GM19239 (cell line): ENCODE measurements around the gene C3orf52.

Experiments
- DNase-seq: peaks from one replicate; pipeline ENCODE4 v3.0.0; 2011; ENCODE audit warnings: low spot score; ENCODE audit not compliant: insufficient read length
- FAIRE-seq: peaks from 2 replicates; lab custom pipeline; 2011; peaks lifted over from hg19 to GRCh38; lab: Jason Lieb, UNC

C3orf52 gene

DNA sequence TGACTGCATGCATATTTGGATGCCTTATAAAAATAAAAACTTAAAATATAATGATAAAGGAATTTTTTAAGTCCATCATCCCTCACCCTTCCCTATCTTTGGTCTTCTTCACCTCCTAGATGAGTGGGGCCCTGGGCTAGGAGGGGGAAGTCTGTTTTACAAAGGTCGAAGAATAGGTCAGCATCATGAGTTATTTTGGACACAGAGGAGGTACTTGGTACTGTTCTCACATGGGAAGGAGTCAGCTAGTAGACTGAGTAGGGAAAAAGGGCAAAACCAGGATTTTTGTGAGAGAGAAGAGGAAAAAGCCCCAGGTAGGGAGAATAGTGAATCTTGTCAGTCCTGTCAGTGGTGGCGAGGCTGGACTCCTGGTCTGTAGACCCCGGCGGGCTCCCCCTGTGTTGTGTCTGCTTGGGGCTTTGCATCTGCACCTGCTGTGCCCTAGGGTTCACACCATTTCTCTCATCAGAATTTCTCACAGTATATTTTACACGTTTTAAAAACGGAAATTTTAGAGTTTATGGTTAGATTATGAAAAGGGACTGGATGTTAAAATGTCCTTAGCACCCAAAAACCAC is 29.7 kb downstream of the C3orf52 start:
- peak; percentile 63 for FAIRE-seq
- no peak for DNase-seq

DNA sequence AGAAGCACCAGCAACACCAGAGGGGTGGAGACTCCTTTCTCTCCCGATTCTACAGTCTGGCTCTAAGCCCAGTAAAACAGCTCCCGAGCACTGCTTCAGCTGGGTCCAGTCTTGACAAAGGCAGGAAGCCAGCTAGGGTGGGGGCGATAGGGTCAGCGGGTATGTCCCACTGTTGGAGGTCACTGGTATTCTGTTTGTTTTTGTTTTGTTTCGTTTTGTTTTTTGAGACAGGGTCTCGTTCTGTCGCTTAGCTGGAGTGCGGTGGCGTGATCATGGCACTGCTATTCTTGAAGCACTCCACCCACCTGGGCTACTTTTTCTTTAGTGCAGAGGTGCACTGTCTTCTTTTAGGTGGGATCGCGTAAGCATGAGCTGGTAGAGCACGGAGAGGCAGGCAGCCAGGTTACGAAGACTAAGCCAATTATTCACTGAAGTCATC is 30.6 kb downstream of the C3orf52 start:
- DNase-seq (no peak), FAIRE-seq (no peak)

DNA sequence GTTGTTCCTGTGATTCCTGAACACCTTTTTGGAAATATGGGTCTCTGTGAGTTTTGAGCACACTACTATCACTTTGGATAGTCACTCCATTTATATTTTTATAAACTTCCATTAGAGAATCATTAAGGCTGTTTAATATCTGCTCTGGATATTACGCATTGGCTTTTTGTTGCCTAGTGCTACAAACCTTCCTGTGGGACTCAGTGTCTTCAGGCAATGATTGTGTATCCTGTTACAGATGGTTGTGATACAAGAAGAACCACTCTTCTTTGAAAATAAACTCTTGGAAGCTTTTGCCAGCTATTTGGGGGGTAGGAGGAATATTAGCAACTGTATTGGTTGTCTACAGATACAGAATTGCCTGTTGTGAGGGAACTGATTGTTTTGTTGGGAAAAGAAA is 31.2 kb downstream of the C3orf52 start:
- FAIRE-seq (peak; percentile 82), DNase-seq (no peak)

DNA sequence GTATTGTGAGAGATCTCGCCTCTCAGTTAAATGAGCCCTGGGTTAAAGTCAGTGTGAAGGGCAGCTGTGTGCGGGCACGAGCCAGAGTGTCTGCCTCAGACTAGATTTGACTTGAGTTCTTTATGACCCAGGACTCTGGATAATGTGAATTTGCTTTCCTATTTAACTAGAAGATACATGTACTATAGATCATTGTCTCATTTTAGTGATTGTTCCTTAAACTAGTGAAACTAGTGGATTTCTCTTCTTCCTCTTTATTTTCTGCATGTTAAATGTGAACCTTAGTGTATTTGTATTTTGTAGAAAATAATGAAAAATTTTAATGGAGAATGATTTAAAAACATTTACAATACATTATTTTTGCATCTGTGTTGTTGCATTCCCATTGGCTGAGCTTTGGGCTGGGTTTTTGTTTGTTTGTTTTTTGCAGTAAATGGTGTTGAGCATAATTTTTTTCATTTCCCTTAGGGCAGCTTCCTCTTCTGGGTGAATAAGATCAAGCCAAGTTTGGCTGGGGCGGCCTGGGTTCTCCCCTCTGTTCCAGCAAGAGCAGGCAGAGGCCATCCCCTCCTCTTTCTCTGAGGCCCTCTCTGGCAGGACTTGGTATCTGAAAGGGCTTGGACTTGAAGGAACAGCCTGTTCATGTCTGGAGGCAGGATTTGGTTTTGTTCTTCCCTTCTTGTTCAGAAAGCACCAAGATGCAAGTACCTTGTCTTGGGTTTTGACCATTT is 31.8 kb downstream of the C3orf52 start:
- DNase-seq (no peak), FAIRE-seq (peak; percentile 90)

DNA sequence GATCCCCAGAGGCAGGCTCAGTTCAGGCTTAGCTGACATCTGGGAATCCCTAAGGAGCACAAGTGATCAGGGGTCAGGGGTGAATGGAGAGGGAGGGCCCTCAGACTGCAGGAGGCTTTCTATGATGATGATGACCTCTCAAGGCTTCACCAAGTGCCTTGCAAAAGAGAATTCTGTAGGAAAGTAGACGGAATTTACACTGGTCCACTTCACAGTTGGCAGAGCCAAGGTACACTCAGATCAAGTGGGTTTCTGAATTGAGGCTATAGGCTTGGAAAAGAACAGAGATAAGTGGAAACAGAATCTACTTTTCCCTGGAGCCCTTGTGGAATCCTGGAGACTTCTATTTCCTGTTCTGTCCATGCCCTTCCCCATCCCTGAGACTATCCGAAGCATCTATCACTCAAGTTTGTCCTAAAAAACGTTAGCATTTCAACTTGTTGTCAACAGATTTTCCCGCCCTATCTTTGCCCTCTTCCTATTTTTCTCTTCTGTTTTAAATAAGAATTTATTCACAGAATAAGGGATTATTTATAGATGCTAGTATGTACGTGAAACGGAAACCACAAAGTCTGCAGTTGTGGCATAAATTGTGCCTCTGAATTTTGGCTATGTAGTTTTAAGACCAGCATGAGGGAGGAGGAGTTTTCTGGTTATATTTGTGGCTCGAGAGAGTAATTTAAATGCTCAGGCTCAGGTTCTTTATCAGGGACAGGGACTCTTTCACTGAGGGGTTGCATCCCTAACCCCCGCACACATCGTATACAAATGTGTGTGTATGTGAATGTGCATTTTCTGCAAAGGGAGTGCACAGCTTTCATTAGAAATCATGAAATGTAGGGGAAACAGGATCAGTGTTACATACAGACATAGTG is 34.0 kb downstream of the C3orf52 start:
- FAIRE-seq (peak; percentile 82), DNase-seq (no peak)

DNA sequence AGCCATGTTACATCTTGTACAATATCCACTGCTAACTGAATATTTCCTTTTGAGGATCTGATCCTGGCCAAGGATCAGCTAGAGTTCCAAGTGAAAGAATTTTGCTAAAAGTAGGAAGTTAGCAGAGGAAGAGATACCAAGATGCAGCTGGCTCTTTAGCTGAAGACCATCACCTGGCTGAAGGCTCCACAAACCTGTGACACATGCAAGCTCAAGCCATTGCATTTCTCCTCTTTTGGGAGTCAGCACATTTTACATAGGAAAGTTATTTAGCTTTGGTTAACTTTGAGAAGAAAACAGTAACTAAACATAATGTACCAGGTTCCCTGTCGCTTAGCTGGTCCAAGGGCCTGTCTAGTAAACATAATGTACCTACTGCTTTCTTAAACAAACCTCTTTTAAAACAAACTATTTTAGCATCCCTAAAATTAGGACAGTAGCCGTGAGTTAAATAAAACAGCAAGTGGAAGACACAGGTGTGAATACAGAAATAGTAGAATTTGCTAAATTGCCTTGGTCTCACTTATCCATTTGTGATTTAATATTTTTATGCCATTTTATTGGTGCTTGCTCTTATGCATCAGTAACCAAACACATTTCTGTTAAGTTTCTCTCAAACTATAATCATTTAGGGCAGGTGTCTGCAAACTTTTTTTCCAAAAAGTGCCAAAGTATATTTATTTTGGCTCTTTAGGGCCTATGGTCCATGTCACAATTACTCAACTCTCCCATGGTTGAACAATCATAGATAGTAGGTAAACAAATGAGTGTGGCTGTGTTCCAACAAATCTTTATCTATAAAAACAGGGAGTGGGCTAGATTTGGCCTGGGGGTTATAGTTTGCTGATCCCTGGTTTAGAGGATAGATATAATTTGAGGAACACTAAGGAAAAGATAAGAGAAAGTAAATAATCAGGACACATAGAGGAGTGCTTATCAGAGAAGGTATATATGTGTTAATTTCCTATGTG is 35.7 kb downstream of the C3orf52 start:
- FAIRE-seq (peak; percentile 67), DNase-seq (no peak)

DNA sequence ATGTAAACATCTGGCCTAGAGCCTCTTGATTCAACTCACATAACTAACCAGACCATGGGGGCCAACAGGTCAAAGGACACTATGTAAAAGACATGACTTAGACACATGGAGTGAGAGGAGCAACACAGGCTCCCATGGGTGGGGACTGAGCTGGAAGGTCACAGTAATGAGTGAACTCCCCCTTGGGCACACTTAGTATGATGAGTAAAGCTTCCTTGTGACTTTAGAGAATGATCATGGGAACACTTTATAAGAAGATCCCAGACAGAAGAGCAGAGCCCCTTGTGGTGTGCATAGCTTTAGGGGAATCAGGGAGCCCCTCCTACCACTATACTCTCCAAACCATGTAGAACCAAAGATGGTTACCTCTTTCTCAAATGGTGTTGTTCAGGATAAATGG is 36.7 kb downstream of the C3orf52 start:
- no peak for DNase-seq
- peak; percentile 53 for FAIRE-seq

DNA sequence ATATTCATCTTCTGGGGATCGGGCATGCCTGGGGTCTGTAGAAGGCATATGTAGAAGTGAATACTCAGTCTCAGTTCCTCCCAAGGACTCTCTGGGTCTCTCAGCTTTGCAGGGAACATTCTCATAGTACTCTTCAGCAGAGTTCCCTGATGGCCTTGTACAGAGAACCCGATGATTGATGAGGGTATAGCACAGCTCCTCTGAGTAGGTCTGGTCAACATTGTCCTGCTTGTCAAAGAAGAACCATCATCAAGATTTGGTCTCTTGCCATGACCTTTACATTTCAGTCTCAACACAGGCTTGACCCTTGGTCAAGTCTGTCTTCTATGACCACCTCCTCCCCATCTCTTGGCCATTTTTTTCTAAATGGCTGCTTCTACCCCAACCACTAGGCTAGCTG is 37.4 kb downstream of the C3orf52 start:
- FAIRE-seq (no peak), DNase-seq (no peak)

DNA sequence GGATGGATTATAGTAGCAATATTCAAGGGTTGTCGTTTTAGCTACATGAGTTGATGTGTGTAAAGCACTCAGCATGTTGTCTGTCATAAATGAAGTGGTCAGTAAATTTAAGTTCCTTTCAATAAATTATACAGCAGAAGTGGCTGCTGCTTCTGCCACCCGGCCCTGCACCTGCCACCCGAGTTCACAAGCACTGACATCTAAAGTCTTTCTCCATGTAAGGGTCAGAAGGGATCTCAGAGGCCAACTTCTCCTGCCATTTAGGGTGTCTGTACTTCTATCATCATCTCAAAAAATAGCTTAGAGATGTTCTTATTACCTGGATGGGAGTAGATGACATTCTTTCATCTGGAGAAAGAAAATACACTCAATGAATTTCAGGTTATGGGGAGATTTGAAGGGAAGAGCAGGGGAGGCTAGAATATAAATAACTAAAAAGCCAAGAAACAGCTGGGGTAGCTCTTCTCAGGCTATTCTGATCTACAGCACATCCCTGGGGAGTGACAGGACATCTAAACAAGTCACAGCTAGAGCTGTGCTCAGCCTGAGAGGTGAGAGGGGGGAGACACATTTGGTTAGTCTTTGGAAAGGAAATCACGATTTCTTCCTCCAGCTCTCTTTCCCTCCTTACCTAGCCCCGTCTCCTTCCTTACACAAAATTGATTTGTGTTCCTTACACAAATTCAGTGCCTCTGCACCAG is 38.9 kb downstream of the C3orf52 start:
- no peak for DNase-seq
- FAIRE-seq: peak; percentile 66

DNA sequence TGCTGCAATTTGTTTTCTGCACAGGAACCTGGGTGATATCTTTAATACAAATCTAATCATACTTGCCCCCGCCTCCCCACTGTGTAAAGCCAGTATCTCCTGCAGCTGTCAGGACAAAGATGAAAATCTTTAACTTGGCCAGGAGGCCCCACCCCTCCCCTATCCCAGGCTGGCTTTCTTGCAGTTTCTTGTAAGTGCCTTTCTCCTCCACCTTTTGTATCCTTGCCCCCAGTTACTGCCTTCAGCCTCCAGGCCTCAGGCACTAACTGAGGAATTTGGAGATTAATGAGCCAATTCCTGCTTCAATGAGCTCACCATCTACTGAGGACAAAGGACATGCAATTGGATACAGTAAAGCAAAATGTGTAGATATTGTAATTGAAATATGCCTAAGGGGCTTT is 40.3 kb downstream of the C3orf52 start:
- FAIRE-seq: peak; percentile 84

DNA sequence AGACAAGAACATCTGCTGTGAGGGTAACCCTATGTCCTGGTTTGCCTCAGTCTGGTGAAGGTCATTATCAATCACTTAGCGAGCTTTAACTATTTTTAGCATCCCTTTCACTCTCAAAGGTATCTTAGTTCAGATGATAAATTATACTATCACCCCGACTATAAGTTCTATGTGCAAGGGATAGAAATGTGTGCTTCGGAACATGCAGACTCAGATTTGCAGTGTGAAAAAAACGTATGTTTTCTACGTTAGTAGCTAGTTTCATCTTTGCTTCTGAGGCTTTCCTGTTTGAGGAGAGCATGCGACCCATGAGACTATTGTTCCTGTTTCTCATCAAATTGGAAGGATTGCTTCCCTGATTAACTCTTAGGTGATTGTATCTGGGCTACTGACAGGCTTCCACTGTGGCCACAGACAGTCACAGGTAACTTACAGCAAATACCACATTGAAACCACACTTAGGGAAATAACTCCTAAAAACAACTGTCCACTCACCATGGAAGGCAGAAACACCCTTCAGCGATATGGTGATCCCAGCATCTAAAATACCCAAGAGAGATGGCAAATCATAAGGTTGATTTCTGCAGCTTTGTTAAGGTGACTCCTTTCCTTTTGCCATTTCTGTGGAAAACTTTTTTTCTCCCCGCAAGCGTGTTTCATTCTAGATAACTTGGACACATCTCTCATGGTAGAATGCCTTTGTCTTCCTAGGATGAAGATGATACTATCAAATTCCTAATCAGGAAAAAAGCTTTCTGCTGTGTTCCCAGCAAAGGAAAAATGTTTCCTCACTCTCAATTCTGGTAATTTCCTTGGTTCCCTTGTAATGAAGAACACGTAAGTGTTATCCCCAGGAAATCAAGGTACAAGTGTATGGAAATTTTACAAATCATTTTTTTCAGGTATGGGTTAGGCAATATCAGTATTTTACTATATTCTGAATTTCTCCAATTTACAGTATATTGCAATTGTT is 41.6 kb downstream of the C3orf52 start:
- DNase-seq (no peak), FAIRE-seq (peak; percentile 98)

More for the DNA sequence above, 40.3 kb downstream of the C3orf52 start:
- no peak for DNase-seq

DNA sequence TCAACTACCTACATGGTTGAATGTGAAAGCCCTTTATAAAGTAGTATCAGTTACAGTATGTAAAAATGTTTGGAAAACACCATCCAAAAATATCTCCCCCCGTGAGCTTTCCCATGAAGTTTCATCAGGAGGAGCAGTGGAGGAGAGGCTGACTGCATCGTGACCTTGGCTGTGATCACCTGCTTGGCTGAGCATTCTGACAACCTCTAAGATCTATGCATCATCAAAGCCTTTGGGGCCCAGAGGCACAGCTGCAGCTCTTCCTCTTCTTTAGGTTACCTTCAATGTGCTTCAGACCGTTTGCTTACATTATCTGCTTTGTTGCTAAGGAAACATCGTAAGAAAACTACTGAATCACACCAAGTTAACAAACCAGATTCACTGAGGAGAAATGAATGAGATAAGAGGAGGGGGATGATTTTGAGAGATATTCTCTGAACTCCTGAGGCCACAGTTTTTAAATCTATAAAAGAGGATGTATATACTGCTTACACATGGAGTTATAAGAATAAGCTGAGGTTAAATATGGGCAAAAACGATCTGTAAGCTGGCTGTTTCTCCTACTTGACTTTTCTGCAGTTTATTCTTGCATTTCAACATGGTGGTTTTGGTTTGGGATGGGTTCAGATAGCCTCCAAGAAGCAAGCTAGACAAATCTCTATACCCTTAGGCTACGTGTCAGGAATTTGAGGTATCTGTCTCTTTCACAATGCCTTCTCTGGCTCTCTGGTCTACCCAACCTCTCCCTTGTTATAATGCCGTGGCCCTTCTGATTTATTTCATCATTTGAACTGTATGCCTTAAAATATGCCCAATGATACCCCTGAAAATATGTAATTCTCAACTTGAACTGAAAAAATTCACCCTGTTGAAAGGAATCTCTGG is 42.9 kb downstream of the C3orf52 start:
- peak; percentile 96 for FAIRE-seq

DNA sequence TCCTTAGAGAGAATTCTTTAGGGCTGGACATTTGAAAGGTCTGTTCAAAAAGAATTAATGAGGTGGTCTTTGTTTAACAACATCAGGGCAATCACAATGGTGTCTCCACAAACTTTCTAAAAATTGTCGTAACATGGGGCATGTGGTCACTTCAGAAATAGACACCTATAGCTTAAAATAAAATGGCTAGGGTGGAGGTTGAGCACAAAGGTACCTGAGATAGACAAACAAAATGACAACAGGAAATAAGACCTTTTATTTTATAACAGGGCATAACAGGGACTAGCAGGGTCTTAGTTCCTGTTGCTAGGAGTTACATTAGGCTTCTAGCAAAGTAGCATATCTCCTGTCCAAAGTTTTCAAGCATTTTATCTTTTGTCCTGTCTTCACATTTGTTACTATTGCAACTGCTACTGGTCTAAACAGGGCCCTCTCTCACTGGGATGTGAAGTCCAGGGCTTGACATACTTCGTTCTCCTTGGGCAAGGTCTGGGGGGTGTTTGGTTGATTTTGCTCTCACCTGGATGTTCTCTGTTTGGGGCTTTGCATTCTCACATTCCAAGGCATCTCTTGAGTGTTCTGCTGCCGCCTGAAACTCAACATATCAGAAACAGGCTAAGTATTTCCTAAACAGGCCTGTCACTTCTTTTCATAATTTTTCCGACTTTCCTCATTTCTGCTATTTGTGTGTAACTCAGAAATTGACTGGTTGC is 43.9 kb downstream of the C3orf52 start:
- DNase-seq: no peak

More for the DNA sequence above, 42.9 kb downstream of the C3orf52 start:
- no peak for DNase-seq

DNA sequence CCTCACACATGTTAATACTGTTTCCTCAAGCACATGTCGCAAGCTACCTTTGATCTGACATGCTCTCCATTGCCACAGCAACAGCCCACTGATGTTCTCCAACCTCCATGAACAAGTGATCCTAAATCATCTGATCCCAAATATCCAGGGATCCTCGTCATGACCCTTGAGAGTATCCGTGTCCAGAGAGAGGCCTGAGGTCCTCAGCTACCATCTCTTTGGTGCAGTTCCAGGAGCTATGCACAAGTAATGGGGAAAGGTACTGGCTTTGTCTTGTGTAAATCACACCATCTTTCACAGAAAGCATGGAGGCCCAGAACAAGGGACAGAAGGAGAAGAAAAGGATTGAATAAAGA is 44.4 kb downstream of the C3orf52 start:
- peak; percentile 26 for FAIRE-seq
- no peak for DNase-seq

More for the DNA sequence above, 43.9 kb downstream of the C3orf52 start:
- FAIRE-seq: peak; percentile 92

DNA sequence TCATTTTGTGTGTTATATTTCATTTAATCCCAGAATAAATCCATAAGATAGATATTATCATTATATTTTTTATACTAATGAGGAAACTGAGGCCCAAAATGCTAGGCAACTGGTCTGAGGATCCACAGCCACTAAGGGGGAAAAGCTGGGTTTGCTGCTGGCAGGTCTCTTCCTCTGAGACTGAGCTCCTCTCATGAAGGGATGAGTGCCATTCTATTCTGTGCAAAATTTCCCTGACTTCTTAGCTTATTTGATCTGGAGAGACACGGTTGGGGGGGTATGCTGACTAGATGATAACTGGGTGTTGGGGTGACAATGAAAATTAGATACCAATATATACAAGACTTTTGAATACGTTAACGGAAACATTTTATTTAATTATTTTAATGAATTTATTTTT is 44.9 kb downstream of the C3orf52 start:
- FAIRE-seq: peak; percentile 40
- no peak for DNase-seq

DNA sequence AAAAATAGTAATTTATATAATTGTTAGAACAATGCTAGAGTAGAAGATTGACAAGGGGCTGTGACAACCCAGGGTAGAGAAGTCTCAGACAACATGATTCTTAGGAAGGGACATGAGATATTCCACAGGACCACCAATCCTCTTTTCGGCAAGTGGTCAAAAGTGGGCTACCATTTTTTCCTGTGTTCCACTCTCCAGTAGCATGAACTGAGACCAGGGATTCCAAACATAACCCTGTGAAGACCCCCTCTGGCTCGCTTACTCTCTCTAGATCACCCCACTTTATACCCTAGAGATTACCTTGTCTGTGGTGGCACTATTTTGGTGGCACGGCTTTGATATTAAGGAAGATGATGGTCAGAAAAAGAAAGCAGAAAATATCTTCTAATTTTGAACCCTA is 45.9 kb downstream of the C3orf52 start:
- FAIRE-seq (peak; percentile 18), DNase-seq (no peak)

DNA sequence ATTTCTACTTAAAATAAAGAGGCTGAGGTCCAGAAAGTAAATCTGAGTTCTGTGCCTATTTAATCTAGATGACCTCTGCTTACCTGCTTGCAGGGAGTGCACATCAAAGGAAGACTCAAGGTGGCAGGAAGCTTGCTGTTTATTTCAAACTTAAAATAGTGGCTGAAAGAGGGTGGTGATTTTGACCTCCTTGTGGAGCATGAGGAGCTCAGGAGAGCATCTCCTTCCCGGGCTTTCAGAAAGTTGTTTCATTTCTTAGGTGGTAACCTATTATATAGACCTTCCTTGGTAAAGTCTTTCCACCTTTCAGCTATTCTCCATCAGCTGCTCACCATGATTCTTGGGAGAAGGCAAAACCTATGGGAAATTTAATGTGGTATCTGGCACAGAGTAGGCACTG is 46.4 kb downstream of the C3orf52 start:
- FAIRE-seq: no peak
- no peak for DNase-seq
